ENCODE data around the gene CDK15. TPM values are rescaled to one million over a fixed set of nuclear protein-coding genes. Genes with fewer than 3 reads are reported as not detected.

The CDK15 gene
- total RNA-seq, 2 experiments from 2014 or later: not detected

GRCh38 chr2:201908901-201909300 lies 102.6 kb downstream of the CDK15 start:
- POLR2A ChIA-PET: no interaction called here
- peaks cover 7% of the 10 kb centered on the region for H3K4me1 Mint-ChIP-seq (ENCODE audit: low read depth)
- no peaks in the 10 kb centered on the region for H3K9me3 Mint-ChIP-seq
- no peak overlapping the region for H3K27ac Mint-ChIP-seq
- intact Hi-C loops (cut with micrococcal nuclease): no loop called here
- CTCF ChIA-PET: interaction anchor here (1.1 kb wide), 1 partner anchor 48 kb away, joined by 4 read pairs; no protein-coding TSS in a partner anchor
- H3K27me3 Mint-ChIP-seq: peaks cover 13% of the 10 kb centered on the region
- no peaks in the 10 kb centered on the region for H3K36me3 Mint-ChIP-seq
- H3K4me3 Mint-ChIP-seq: no peak overlapping the region
- no peak for DNase-seq

- H3K27ac Mint-ChIP-seq: no peak overlapping the region
- peaks cover 7% of the 10 kb centered on the region for H3K4me1 Mint-ChIP-seq (ENCODE audit: low read depth)
- POLR2A ChIA-PET: no interaction called here
- peaks cover 11% of the 10 kb centered on the region for H3K27me3 Mint-ChIP-seq
- H3K36me3 Mint-ChIP-seq: no peaks in the 10 kb centered on the region
- CTCF ChIA-PET: interaction anchor here (1.1 kb wide), 1 partner anchor 48 kb away, joined by 4 read pairs; no protein-coding TSS in a partner anchor
- H3K9me3 Mint-ChIP-seq: no peaks in the 10 kb centered on the region
- DNase-seq: no peak
- no peak overlapping the region for H3K4me3 Mint-ChIP-seq
- intact Hi-C loops (cut with micrococcal nuclease): no loop called here
Measured at GRCh38 chr2:201909348-201909747, 103.0 kb downstream of the CDK15 start.

- CTCF ChIA-PET: no interaction called here
- peaks cover 7% of the 10 kb centered on the region for H3K4me1 Mint-ChIP-seq (ENCODE audit: low read depth)
- H3K4me3 Mint-ChIP-seq: no peak overlapping the region
- DNase-seq: peak; percentile 16
- peaks cover 10% of the 10 kb centered on the region for H3K27me3 Mint-ChIP-seq
- H3K9me3 Mint-ChIP-seq: no peaks in the 10 kb centered on the region
- POLR2A ChIA-PET: interaction anchor here (0.6 kb wide), 1 partner anchor 319 kb away, joined by 3 read pairs; no protein-coding TSS in a partner anchor
- H3K27ac Mint-ChIP-seq: no peak overlapping the region
- intact Hi-C loops (cut with micrococcal nuclease): no loop called here
- H3K36me3 Mint-ChIP-seq: no peaks in the 10 kb centered on the region
Measured at GRCh38 chr2:201909961-201910361, 103.6 kb downstream of the CDK15 start.

- CTCF ChIA-PET: no interaction called here
- intact Hi-C loops (cut with micrococcal nuclease): no loop called here
Measured at GRCh38 chr2:201911372-201911771, 105.0 kb downstream of the CDK15 start.

GRCh38 chr2:201913201-201913600 lies 106.9 kb downstream of the CDK15 start:
- no peaks in the 10 kb centered on the region for H3K9me3 Mint-ChIP-seq
- H3K4me1 Mint-ChIP-seq (ENCODE audit: low read depth): peaks cover 7% of the 10 kb centered on the region
- ChIA-PET POLR2A (no interaction called here), CTCF (no interaction called here)
- H3K27ac Mint-ChIP-seq: no peak overlapping the region
- H3K36me3 Mint-ChIP-seq: no peaks in the 10 kb centered on the region
- no peak for DNase-seq
- intact Hi-C loops (cut with micrococcal nuclease): no loop called here
- no peak overlapping the region for H3K4me3 Mint-ChIP-seq
- no peaks in the 10 kb centered on the region for H3K27me3 Mint-ChIP-seq

More at GRCh38 chr2:201911372-201911771, 105.0 kb downstream of the CDK15 start:
- Mint-ChIP-seq H3K4me1 (ENCODE audit: low read depth) (peaks cover 7% of the 10 kb centered on the region), H3K9me3 (no peaks in the 10 kb centered on the region), H3K4me3 (no peak overlapping the region), H3K27me3 (peaks cover 3% of the 10 kb centered on the region), H3K27ac (no peak overlapping the region), H3K36me3 (no peaks in the 10 kb centered on the region)
- DNase-seq: no peak
- POLR2A ChIA-PET: no interaction called here

- H3K4me1 Mint-ChIP-seq (ENCODE audit: low read depth): no peaks in the 10 kb centered on the region
- intact Hi-C loops (cut with micrococcal nuclease): no loop called here
Measured at GRCh38 chr2:201915446-201915845, 109.1 kb downstream of the CDK15 start.

GRCh38 chr2:201916565-201916964 lies 110.2 kb downstream of the CDK15 start:
- DNase-seq: no peak
- H3K4me3 Mint-ChIP-seq: no peak overlapping the region
- CTCF ChIA-PET: interaction anchor here (0.7 kb wide), 1 partner anchor 97 kb away, joined by 6 read pairs; no protein-coding TSS in a partner anchor
- intact Hi-C loops (cut with micrococcal nuclease): no loop called here
- no peaks in the 10 kb centered on the region for H3K9me3 Mint-ChIP-seq
- no peaks in the 10 kb centered on the region for H3K4me1 Mint-ChIP-seq (ENCODE audit: low read depth)
- POLR2A ChIA-PET: no interaction called here
- H3K27me3 Mint-ChIP-seq: no peaks in the 10 kb centered on the region
- H3K27ac Mint-ChIP-seq: no peak overlapping the region
- H3K36me3 Mint-ChIP-seq: no peaks in the 10 kb centered on the region

More at GRCh38 chr2:201915446-201915845, 109.1 kb downstream of the CDK15 start:
- Mint-ChIP-seq H3K27ac (no peak overlapping the region), H3K4me3 (no peak overlapping the region), H3K27me3 (no peaks in the 10 kb centered on the region), H3K36me3 (no peaks in the 10 kb centered on the region), H3K9me3 (no peaks in the 10 kb centered on the region)
- CTCF ChIA-PET: no interaction called here
- POLR2A ChIA-PET: no interaction called here
- no peak for DNase-seq

- DNase-seq: no peak
- Mint-ChIP-seq H3K4me3 (no peak overlapping the region), H3K27ac (no peak overlapping the region), H3K27me3 (peaks cover 2% of the 10 kb centered on the region), H3K9me3 (peaks cover 2% of the 10 kb centered on the region), H3K36me3 (no peaks in the 10 kb centered on the region), H3K4me1 (ENCODE audit: low read depth) (no peaks in the 10 kb centered on the region)
- ChIA-PET CTCF (no interaction called here), POLR2A (no interaction called here)
- intact Hi-C loops (cut with micrococcal nuclease): no loop called here
Measured at GRCh38 chr2:201918616-201919307, 112.4 kb downstream of the CDK15 start.

GRCh38 chr2:201919308-201919634 lies 112.9 kb downstream of the CDK15 start:
- H3K36me3 Mint-ChIP-seq: no peaks in the 10 kb centered on the region
- ChIA-PET POLR2A (no interaction called here), CTCF (no interaction called here)
- H3K27ac Mint-ChIP-seq: no peak overlapping the region
- no peak overlapping the region for H3K4me3 Mint-ChIP-seq
- DNase-seq: no peak
- H3K27me3 Mint-ChIP-seq: peaks cover 2% of the 10 kb centered on the region
- intact Hi-C loops (cut with micrococcal nuclease): no loop called here
- H3K4me1 Mint-ChIP-seq (ENCODE audit: low read depth): no peaks in the 10 kb centered on the region
- H3K9me3 Mint-ChIP-seq: peaks cover 2% of the 10 kb centered on the region

- intact Hi-C loops (cut with micrococcal nuclease): no loop called here
- POLR2A ChIA-PET: no interaction called here
- Mint-ChIP-seq H3K27me3 (peaks cover 14% of the 10 kb centered on the region), H3K36me3 (no peaks in the 10 kb centered on the region), H3K9me3 (peaks cover 2% of the 10 kb centered on the region), H3K4me3 (no peak overlapping the region), H3K27ac (no peak overlapping the region), H3K4me1 (ENCODE audit: low read depth) (no peaks in the 10 kb centered on the region)
- CTCF ChIA-PET: no interaction called here
- no peak for DNase-seq
Measured at GRCh38 chr2:201923436-201924328, 117.3 kb downstream of the CDK15 start.

GRCh38 chr2:201924453-201924852 lies 118.1 kb downstream of the CDK15 start:
- peaks cover 14% of the 10 kb centered on the region for H3K27me3 Mint-ChIP-seq
- no peaks in the 10 kb centered on the region for H3K36me3 Mint-ChIP-seq
- intact Hi-C loops (cut with micrococcal nuclease): no loop called here
- ChIA-PET POLR2A (no interaction called here), CTCF (no interaction called here)
- H3K9me3 Mint-ChIP-seq: peaks cover 2% of the 10 kb centered on the region
- no peak overlapping the region for H3K4me3 Mint-ChIP-seq
- DNase-seq: no peak
- no peaks in the 10 kb centered on the region for H3K4me1 Mint-ChIP-seq (ENCODE audit: low read depth)
- no peak overlapping the region for H3K27ac Mint-ChIP-seq

- intact Hi-C loops (cut with micrococcal nuclease): no loop called here
- POLR2A ChIA-PET: no interaction called here
- no peak overlapping the region for H3K4me3 Mint-ChIP-seq
- H3K4me1 Mint-ChIP-seq (ENCODE audit: low read depth): no peaks in the 10 kb centered on the region
- peaks cover 2% of the 10 kb centered on the region for H3K9me3 Mint-ChIP-seq
- H3K27ac Mint-ChIP-seq: no peak overlapping the region
- CTCF ChIA-PET: no interaction called here
- no peaks in the 10 kb centered on the region for H3K36me3 Mint-ChIP-seq
- H3K27me3 Mint-ChIP-seq: peaks cover 14% of the 10 kb centered on the region
- no peak for DNase-seq
Measured at GRCh38 chr2:201925056-201925455, 118.7 kb downstream of the CDK15 start.

Measured in activated CD4-positive, alpha-beta memory T cell treated with anti-CD3 and anti-CD28 coated beads for 36 hours (primary cell).